Esophagus muscularis mucosa (tissue), 4 donors: ENCODE measurements around the gene RAVER2. TPM values are rescaled to one million over a fixed set of nuclear protein-coding genes. Genes with fewer than 3 reads are reported as not detected.
"Not testable (repeated sequence)": the region's sequence is repeated elsewhere in the genome, so short reads cannot be mapped to it uniquely, and the experiment has no call there.

Experiments
- DNase-seq: peaks from one replicate; pipeline ENCODE4 v3.0.0-alpha.2; 2017; ENCODE audit errors: extremely low spot score
- H3K27ac ChIP-seq, 4 donors: fragments of 200-600 bp; sonication (generic); replicated peaks in 1 of 4; 1 replicate in 3 of 4; 2 replicates in 1 of 4; pipeline ENCODE4 v1.5.1; 2016 to 2019; ENCODE audit warnings: mild to moderate bottlenecking in 1 of 4
- H3K27me3 ChIP-seq, 4 donors: fragments of 200-600 bp; sonication (generic); one replicate each; pipeline versions ENCODE4 v1.5.1 to v1.6.0; 2016 to 2019
- H3K36me3 ChIP-seq, 4 donors: fragments of 200-600 bp; sonication (generic); one replicate each; pipeline ENCODE4 v1.5.1; 2016 to 2019
- H3K4me1 ChIP-seq, 4 donors: fragments of 200-600 bp; sonication (generic); one replicate each; pipeline ENCODE4 v1.5.1; 2016 to 2019
- H3K4me3 ChIP-seq, 4 donors: fragments of 200-600 bp; sonication (generic); 1 replicate in 2 of 4; 2 replicates in 2 of 4; pipeline ENCODE4 v1.5.1; 2016 to 2019; ENCODE audit warnings: mild to moderate bottlenecking in 4 of 4, moderate library complexity in 1 of 4
- H3K9me3 ChIP-seq, 4 donors: fragments of 200-600 bp; sonication (generic); 1 replicate in 3 of 4; 2 replicates in 1 of 4; pipeline ENCODE4 v1.5.1; 2016 to 2019
- EP300 ChIP-seq: sonication (generic); formaldehyde crosslinking; IDR thresholded peaks from one replicate; pipeline ENCODE4 v1.6.1; 2017; ENCODE audit warnings: antibody characterized with exemption
- POLR2A ChIP-seq: fragments of 450-650 bp; IDR thresholded peaks from one replicate; pipeline ENCODE4 v1.6.1; 2017; ENCODE audit warnings: antibody characterized with exemption, moderate library complexity, mild to moderate bottlenecking, low read depth
- POLR2AphosphoS5 ChIP-seq, 2 donors: sonication (generic); formaldehyde crosslinking; IDR thresholded peaks; one replicate each; pipeline ENCODE4 v1.6.1; 2017; ENCODE audit warnings: antibody characterized with exemption in 2 of 2
- WGBS: methylation state at CpG from one replicate; pipeline ENCODE4 v1.1.5; 2018; 5-methylcytosine and 5-hydroxymethylcytosine counted together
- intact Hi-C: fragments of 100-400 bp; cut with DNase I; formaldehyde crosslinking; loops from one replicate; pipeline ENCODE4 v1.15.1; 2023
- total RNA-seq, 4 donors: library from RNA; depleted of rRNA; stranded (reverse); fragments of >200 nt; gene quantifications; one replicate each; pipeline versions ENCODE4 v1.1.0 to v1.2.1, GENCODE V29; 2016
- TF ChIP-seq, protein P1 (sequence below), 3 experiments: fragments of 200-600 bp in 2 of 3; fragments of 450-650 bp in 1 of 3; sonication (generic) in 2 of 3; IDR thresholded peaks; one replicate each; pipeline ENCODE4 v1.5.1; 2017 to 2019; ENCODE audit warnings: antibody characterized with exemption in 3 of 3, mild to moderate bottlenecking in 2 of 3, moderate library complexity in 1 of 3

Gene RAVER2
- total RNA-seq, 4 donors from 2014 or later = 17.9 to 30.2 (median 22.4) TPM

DNA sequence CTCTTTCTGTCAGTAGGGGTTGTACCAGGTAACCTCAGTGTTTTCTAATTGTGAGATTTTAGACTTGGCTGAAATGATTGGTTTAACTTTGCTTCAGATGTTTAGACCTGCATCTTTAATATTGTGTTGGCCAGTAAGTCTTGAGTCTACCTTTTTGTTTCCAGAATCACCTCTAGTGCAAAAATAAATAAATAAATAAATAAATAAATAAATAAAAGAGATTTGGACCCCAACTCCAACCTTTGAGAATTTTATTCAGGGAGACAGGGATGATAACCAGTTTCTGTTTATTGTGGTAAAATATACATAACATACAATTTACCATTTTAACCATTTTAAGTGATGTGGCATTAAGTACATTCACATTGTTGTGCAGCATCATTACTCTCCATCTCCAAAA, 64.4 kb downstream of the RAVER2 start:
- TF ChIP-seq POLR2AphosphoS5 (IDR thresholded peaks at IDR 0.05) (no peak), EP300 (no peak), POLR2A (no peak)
- TF ChIP-seq, protein P1, sequence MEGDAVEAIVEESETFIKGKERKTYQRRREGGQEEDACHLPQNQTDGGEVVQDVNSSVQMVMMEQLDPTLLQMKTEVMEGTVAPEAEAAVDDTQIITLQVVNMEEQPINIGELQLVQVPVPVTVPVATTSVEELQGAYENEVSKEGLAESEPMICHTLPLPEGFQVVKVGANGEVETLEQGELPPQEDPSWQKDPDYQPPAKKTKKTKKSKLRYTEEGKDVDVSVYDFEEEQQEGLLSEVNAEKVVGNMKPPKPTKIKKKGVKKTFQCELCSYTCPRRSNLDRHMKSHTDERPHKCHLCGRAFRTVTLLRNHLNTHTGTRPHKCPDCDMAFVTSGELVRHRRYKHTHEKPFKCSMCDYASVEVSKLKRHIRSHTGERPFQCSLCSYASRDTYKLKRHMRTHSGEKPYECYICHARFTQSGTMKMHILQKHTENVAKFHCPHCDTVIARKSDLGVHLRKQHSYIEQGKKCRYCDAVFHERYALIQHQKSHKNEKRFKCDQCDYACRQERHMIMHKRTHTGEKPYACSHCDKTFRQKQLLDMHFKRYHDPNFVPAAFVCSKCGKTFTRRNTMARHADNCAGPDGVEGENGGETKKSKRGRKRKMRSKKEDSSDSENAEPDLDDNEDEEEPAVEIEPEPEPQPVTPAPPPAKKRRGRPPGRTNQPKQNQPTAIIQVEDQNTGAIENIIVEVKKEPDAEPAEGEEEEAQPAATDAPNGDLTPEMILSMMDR (IDR thresholded peaks at IDR 0.05) = no peak

DNA sequence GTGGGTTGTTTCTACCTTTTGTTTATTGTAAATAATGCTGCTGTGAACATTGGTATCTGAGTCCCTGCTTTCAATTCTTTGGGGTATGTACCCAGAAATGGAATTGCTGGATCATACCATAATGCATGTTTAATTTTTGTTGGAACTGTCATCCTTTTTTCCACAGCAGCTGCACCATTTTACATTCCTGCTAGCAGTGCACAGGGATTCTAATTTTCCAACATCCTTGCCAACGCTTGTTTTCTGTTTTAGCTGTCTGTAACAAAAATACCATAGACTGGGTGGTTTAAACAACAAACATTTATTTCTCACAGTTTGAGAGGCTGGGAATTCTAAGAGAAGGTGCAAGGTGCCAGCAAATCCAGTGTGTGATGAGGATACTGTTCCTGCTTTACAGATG, 65.1 kb downstream of the RAVER2 start:
- Histone ChIP-seq H3K4me3 (no peak overlapping the region), H3K27ac (no peak overlapping the region), H3K4me1 (no peaks in the 10 kb centered on the region), H3K27me3 (no peaks in the 10 kb centered on the region), H3K9me3 (no peaks in the 10 kb centered on the region), H3K36me3 (peaks cover 3 to 18% (median 9%) of the 10 kb centered on the region in 4 donors)
- WGBS = 76% methylated on average over 1 of the region's 1 CpG
- DNase-seq = no peak
- intact Hi-C loops = no loop called here
- no peak for TF ChIP-seq EP300
- TF ChIP-seq POLR2A = no peak
- TF ChIP-seq, protein P1 (IDR thresholded peaks at IDR 0.05) = no peak
- no peak for TF ChIP-seq POLR2AphosphoS5 (IDR thresholded peaks at IDR 0.05)

More for the DNA sequence above, 64.4 kb downstream of the RAVER2 start:
- Histone ChIP-seq H3K27me3 (no peaks in the 10 kb centered on the region), H3K36me3 (peaks cover 1 to 17% (median 4%) of the 10 kb centered on the region in 4 donors), H3K4me1 (no peaks in the 10 kb centered on the region), H3K9me3 (no peaks in the 10 kb centered on the region), H3K27ac (no peak overlapping the region), H3K4me3 (no peak overlapping the region)
- DNase-seq = no peak
- intact Hi-C loops = no loop called here

DNA sequence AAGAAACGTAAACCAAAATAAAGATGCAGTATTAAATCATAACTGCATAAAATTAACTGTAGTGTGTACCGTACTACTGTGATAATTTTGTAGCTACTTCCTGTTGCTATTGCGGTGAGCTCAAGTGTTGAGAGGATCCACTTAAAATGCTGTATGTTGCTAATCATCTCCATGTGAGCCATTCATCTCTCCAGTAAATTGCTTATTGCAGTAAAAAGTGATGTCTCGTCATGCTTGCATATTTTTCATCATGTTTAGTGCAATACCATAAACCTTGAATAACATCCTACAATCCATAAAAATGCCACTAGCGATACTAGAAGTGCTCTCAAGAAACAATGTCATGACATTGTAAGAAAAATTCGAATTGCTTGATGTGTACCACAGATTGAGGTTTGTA, 66.3 kb downstream of the RAVER2 start:
- DNase-seq = no peak
- Histone ChIP-seq H3K27me3 (no peaks in the 10 kb centered on the region), H3K4me3 (no peak overlapping the region), H3K4me1 (no peaks in the 10 kb centered on the region), H3K27ac (no peak overlapping the region), H3K9me3 (no peaks in the 10 kb centered on the region), H3K36me3 (peaks cover 3 to 18% (median 12%) of the 10 kb centered on the region in 4 donors)
- no peak for TF ChIP-seq EP300
- TF ChIP-seq POLR2A = no peak
- TF ChIP-seq, protein P1 (IDR thresholded peaks at IDR 0.05) = no peak
- TF ChIP-seq POLR2AphosphoS5 (IDR thresholded peaks at IDR 0.05) = no peak
- intact Hi-C loops = no loop called here
- WGBS = 97% methylated on average over 6 of the region's 6 CpGs

DNA sequence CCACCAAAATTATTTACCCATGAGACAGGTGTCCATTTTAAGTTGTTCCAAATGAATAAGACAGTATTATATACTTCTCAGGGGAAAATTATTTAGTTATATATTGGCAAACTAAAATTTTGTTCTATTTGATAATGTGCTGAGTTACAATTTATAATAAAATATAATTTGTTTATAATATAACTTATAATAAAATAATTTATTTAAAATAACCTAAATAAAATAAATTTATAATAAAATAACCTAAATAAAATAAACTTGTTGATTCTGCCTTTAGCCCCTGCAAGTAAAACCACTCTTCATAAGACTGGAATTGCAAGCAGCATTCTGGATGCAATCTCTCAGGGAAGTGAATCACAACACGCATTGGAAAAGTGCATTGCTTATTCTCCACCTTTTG, 69.6 kb downstream of the RAVER2 start:
- intact Hi-C loops = no loop called here
- peaks cover 3 to 16% (median 10%) of the 10 kb centered on the region in 4 donors for H3K36me3 ChIP-seq
- H3K27ac ChIP-seq = no peak overlapping the region
- TF ChIP-seq POLR2AphosphoS5 (IDR thresholded peaks at IDR 0.05) = no peak
- no peak for TF ChIP-seq EP300
- TF ChIP-seq, protein P1 (IDR thresholded peaks at IDR 0.05) = no peak
- no peak for TF ChIP-seq POLR2A
- no peaks in the 10 kb centered on the region for H3K4me1 ChIP-seq
- no peak overlapping the region for H3K4me3 ChIP-seq
- 96% methylated on average over 1 of the region's 1 CpG for WGBS
- no peaks in the 10 kb centered on the region for H3K9me3 ChIP-seq
- DNase-seq = no peak
- H3K27me3 ChIP-seq = no peaks in the 10 kb centered on the region

DNA sequence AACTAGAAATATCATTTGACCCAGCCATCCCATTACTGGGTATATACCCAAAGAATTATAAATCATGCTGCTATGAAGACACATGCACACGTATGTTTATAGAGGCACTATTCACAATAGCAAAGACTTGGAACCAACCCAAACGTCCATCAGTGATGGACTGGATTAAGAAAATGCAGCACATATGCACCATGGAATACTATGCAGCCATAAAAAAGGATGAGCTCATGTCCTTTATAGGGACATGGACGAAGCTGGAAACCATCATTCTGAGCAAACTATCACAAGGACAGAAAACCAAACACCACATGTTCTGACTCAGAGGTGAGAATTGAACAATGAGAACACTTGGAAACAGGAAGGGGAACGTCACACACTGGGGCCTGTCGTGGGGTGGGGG, 72.5 kb downstream of the RAVER2 start:
- H3K27me3 ChIP-seq, H3K4me1 ChIP-seq, DNase-seq, H3K27ac ChIP-seq, H3K4me3 ChIP-seq, H3K9me3 ChIP-seq, intact Hi-C loops: not testable (repeated sequence)
- WGBS = 79% methylated on average over 5 of the region's 5 CpGs
- H3K36me3 ChIP-seq = peaks cover 3 to 16% (median 8%) of the 10 kb centered on the region in 4 donors

DNA sequence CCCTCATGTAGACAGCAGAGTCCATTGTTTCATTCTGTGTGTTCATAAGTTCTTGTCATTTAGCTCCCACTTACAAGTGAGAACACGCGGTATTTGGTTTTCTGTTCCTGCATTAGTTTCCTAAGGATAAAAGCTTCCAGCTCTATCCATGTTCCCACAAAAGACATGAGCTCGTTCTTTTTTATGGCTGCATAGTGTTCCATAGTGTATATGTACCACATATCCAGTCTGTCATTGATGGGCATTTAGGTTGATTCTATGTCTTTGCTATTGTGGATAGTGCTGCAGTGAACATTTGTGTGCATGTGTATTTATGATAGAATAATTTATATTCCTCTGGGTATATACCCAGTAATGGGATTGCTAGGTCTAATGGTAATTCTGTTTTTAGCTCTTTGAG, 75.7 kb downstream of the RAVER2 start:
- H3K27me3 ChIP-seq, DNase-seq, H3K27ac ChIP-seq, H3K9me3 ChIP-seq, H3K4me3 ChIP-seq, H3K36me3 ChIP-seq: not testable (repeated sequence)
- WGBS = 100% methylated on average over 3 of the region's 3 CpGs
- intact Hi-C loops = loop anchor here (5.0 kb wide), 1 partner anchor 553 kb away; no protein-coding TSS in a partner anchor
- peaks cover 4 to 15% (median 9%) of the 10 kb centered on the region in 4 donors for H3K4me1 ChIP-seq
